Measurements from ENCODE around the gene KCNQ1.

DNA sequence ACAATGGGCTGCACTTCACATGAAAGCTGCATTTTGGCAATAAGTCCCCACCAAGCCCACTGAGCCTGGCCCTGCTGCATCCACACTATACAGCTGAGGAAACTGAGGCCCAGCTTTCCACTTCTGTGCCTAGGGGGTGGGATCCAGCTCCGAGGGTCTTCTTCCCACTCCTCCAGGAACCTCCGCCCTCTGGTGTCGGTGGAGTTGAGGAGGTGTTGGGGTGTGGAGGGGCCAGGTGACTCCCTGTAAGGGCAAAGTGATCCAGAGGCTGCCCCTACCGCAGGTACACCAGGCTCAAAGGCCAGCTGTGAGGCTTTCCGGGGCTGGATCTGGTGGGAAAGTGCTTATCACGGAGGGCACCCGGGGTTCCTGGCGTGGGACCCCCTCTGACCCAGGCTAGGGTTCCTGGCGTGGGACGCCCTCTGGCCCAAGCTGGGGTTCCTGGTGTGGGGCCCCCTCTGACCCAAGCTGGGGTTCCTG lies 125.0 kb downstream of the KCNQ1 start:
- TF ChIP-seq ZNF839 (CRISPR knock-in tag; IDR thresholded peaks at IDR 0.05; ENCODE audit: borderline replicate concordance) (no peak), KDM3A (CRISPR knock-in tag; IDR thresholded peaks at IDR 0.05; ENCODE audit: low read depth) (no peak), EZH2 (conservative IDR thresholded peaks at IDR 0.05; ENCODE audit: low read depth, low read length) (no peak), ZFX (CRISPR knock-in tag; IDR thresholded peaks at IDR 0.05; ENCODE audit: low read depth) (no peak), RFX5 (IDR thresholded peaks at IDR 0.05; ENCODE audit: low read depth, low read length) (no peak), NCOR1 (IDR thresholded peaks at IDR 0.05; ENCODE audit: borderline replicate concordance, low read length) (no peak), ZKSCAN1 (IDR thresholded peaks at IDR 0.05; ENCODE audit: low read length) (no peak)
- TF ChIP-seq, protein P1, sequence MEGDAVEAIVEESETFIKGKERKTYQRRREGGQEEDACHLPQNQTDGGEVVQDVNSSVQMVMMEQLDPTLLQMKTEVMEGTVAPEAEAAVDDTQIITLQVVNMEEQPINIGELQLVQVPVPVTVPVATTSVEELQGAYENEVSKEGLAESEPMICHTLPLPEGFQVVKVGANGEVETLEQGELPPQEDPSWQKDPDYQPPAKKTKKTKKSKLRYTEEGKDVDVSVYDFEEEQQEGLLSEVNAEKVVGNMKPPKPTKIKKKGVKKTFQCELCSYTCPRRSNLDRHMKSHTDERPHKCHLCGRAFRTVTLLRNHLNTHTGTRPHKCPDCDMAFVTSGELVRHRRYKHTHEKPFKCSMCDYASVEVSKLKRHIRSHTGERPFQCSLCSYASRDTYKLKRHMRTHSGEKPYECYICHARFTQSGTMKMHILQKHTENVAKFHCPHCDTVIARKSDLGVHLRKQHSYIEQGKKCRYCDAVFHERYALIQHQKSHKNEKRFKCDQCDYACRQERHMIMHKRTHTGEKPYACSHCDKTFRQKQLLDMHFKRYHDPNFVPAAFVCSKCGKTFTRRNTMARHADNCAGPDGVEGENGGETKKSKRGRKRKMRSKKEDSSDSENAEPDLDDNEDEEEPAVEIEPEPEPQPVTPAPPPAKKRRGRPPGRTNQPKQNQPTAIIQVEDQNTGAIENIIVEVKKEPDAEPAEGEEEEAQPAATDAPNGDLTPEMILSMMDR (CRISPR knock-in tag; IDR thresholded peaks at IDR 0.05) = no peak
- TF ChIP-seq, protein P2, sequence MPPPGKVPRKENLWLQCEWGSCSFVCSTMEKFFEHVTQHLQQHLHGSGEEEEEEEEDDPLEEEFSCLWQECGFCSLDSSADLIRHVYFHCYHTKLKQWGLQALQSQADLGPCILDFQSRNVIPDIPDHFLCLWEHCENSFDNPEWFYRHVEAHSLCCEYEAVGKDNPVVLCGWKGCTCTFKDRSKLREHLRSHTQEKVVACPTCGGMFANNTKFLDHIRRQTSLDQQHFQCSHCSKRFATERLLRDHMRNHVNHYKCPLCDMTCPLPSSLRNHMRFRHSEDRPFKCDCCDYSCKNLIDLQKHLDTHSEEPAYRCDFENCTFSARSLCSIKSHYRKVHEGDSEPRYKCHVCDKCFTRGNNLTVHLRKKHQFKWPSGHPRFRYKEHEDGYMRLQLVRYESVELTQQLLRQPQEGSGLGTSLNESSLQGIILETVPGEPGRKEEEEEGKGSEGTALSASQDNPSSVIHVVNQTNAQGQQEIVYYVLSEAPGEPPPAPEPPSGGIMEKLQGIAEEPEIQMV (CRISPR knock-in tag; IDR thresholded peaks at IDR 0.05; ENCODE audit: low read depth) = no peak

Data from HepG2 (cell line).